ENCODE data around the gene CD2. TPM values are rescaled to one million over a fixed set of nuclear protein-coding genes. Genes with fewer than 3 reads are reported as not detected.

CD2 gene, protein sequence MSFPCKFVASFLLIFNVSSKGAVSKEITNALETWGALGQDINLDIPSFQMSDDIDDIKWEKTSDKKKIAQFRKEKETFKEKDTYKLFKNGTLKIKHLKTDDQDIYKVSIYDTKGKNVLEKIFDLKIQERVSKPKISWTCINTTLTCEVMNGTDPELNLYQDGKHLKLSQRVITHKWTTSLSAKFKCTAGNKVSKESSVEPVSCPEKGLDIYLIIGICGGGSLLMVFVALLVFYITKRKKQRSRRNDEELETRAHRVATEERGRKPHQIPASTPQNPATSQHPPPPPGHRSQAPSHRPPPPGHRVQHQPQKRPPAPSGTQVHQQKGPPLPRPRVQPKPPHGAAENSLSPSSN
- total RNA-seq, result 11.4 TPM
- long read RNA-seq, partial matches to known transcripts, result 2 of 5 reads
- long read RNA-seq, other reads (novel, unspliced or antisense), result 0 of 5 reads

DNA sequence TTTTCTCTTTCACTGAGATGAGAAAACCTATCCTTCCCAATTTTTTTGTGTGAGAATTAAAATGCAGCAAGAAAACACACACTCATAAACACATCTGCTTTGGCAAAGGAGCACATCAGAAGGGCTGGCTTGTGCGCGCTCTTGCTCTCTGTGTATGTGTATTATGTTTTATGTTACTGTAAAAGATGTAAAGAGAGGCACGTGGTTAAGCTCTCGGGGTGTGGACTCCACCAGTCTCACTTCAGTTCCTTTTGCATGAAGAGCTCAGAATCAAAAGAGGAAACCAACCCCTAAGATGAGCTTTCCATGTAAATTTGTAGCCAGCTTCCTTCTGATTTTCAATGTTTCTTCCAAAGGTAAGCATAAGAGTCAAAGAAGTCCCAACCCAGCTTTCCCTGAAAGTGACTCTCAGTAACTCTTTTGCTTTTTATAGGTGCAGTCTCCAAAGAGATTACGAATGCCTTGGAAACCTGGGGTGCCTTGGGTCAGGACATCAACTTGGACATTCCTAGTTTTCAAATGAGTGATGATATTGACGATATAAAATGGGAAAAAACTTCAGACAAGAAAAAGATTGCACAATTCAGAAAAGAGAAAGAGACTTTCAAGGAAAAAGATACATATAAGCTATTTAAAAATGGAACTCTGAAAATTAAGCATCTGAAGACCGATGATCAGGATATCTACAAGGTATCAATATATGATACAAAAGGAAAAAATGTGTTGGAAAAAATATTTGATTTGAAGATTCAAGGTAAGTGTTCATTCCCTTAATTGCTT, at the start of gene CD2:
CD2 (plus strand) TSS at position 233 of the 780 bp plus-strand sequence; CDS start at position 296, 63 bp downstream.
- ATAC-seq (peak; percentile 74), DNase-seq (no peak)
- Histone ChIP-seq H3K27ac (peak within 1 kb of the TSS; percentile 42), H3K36me3 (no peaks in the 10 kb centered on the region), H3K27me3 (no peaks in the 10 kb centered on the region), H3K4me1 (no peaks in the 10 kb centered on the region), H3K4me3 (peak within 1 kb of the TSS; percentile 40), H3K9me3 (no peaks in the 10 kb centered on the region)
- TF ChIP-seq, protein P1, sequence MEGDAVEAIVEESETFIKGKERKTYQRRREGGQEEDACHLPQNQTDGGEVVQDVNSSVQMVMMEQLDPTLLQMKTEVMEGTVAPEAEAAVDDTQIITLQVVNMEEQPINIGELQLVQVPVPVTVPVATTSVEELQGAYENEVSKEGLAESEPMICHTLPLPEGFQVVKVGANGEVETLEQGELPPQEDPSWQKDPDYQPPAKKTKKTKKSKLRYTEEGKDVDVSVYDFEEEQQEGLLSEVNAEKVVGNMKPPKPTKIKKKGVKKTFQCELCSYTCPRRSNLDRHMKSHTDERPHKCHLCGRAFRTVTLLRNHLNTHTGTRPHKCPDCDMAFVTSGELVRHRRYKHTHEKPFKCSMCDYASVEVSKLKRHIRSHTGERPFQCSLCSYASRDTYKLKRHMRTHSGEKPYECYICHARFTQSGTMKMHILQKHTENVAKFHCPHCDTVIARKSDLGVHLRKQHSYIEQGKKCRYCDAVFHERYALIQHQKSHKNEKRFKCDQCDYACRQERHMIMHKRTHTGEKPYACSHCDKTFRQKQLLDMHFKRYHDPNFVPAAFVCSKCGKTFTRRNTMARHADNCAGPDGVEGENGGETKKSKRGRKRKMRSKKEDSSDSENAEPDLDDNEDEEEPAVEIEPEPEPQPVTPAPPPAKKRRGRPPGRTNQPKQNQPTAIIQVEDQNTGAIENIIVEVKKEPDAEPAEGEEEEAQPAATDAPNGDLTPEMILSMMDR (IDR thresholded peaks at IDR 0.05), result no peak
- intact Hi-C loops (cut with DNase I), result no loop called here

DNA sequence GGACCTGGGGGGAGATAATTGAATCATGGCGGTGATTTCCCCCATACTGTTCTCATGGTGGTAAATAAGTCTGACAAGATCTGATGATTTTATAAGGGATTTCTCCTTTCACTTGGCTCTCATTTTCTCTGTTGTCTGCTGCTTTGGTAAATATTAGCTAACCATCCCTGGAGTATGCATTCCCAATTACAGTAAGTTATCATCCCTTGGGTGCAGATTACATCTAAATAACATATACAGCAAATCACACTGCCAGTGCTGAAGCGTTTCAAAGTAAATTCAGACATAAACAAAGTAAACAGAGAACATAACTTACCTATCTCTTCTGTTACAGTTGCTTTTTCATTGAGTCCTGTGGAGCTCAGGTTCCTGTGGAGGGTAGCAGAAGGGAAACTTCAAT, 48.1 kb upstream of the CD2 start:
- Histone ChIP-seq H3K27me3 (peaks cover 5% of the 10 kb centered on the region), H3K4me3 (no peak overlapping the region), H3K9me3 (no peaks in the 10 kb centered on the region), H3K36me3 (no peaks in the 10 kb centered on the region), H3K27ac (no peak overlapping the region), H3K4me1 (no peaks in the 10 kb centered on the region)
- no peak for ATAC-seq
- intact Hi-C loops (cut with DNase I), result no loop called here
- TF ChIP-seq, protein P1 (IDR thresholded peaks at IDR 0.05), result no peak
- no peak for DNase-seq

DNA sequence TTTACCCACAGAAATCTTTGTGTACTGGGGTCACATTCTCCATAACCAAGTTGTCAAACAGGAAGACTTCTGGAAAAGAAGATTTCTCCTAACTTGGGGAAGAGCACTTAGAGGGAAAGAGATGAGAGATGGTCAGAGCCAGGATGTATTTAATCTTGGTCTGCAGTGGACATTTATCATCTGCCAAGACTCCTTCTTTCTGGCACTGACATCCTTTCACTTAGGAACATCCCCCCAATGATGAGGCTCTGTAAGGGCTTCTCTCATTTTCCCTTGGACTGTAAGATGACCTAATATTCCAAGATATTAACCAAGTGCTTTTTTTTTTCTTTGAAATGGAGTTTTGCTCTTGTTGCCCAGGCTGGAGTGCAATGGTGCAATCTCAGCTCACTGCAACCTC, 47.4 kb upstream of the CD2 start:
- intact Hi-C loops (cut with DNase I), result no loop called here
- H3K27ac ChIP-seq, result no peak overlapping the region
- TF ChIP-seq, protein P1 (IDR thresholded peaks at IDR 0.05), result no peak
- DNase-seq (no peak), ATAC-seq (no peak)
- H3K36me3 ChIP-seq, result no peaks in the 10 kb centered on the region
- H3K4me3 ChIP-seq, result no peak overlapping the region
- H3K27me3 ChIP-seq, result peaks cover 5% of the 10 kb centered on the region
- H3K9me3 ChIP-seq, result no peaks in the 10 kb centered on the region
- H3K4me1 ChIP-seq, result no peaks in the 10 kb centered on the region

DNA sequence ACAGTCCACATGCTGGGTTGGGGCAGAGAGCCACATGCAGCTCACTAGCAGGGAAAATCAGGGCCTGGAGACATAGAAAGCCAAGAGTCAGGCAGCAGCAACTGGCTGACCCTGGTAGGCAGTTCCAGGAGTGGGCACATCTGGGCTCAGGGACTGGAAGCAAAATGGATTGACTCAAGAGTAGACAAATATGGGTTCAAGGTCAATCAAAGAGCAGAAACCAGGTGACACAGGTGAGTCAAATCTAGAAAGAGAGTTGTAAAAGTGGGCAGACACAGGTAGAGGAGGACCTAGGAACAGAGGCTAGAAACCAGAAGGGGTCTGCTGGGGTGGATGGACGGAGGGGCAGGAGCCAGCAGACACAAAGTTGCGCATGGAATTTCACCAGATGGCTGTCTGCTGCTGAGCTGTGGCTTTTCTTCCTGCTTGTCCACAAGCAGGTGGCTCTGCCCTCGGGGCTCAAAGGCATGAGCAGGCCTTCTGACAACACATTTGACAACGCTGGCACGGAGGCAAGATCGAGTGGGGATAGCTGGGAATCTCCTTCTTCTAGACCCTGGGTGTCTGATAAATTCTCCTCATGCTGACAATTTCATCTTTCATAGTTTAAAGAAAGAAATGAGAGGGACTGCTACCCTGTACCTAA, 45.9 kb upstream of the CD2 start:
- peaks cover 5% of the 10 kb centered on the region for H3K27me3 ChIP-seq

DNA sequence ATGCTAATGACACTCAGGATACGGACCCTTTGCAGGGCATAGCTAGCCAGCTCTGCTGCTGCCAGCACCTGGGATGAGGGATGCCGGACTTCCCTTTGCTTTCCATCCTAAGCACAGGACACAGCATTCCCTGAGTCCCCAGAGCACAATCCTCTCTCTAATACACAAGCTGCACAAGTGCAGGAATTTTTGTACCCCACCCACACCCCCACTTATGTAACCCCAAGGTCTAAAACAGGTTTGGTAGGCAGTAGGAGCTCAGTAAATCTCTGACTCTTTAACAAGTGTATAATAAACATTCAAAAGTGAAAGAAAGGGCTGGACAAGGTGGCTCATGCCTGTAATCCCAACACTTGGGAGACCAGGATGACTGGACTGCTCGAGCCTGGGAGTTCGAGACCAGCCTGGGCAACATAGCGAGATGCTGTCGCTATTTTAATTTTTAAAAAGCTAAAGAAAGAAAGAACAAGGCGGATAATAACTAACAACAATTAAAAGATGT, 44.5 kb upstream of the CD2 start:
- Histone ChIP-seq H3K27me3 (peaks cover 5% of the 10 kb centered on the region), H3K4me1 (no peaks in the 10 kb centered on the region), H3K27ac (peak overlapping the region; percentile 65), H3K4me3 (no peak overlapping the region), H3K9me3 (no peaks in the 10 kb centered on the region), H3K36me3 (no peaks in the 10 kb centered on the region)
- peak; percentile 57 for ATAC-seq
- no peak for DNase-seq
- intact Hi-C loops (cut with DNase I), result no loop called here
- TF ChIP-seq, protein P1 (IDR thresholded peaks at IDR 0.05), result no peak

More for the DNA sequence above, 45.9 kb upstream of the CD2 start:
- Histone ChIP-seq H3K9me3 (no peaks in the 10 kb centered on the region), H3K4me1 (no peaks in the 10 kb centered on the region), H3K27ac (no peak overlapping the region), H3K36me3 (no peaks in the 10 kb centered on the region), H3K4me3 (no peak overlapping the region)
- DNase-seq, result no peak
- intact Hi-C loops (cut with DNase I), result no loop called here
- TF ChIP-seq, protein P1 (IDR thresholded peaks at IDR 0.05), result no peak
- ATAC-seq, result no peak
